Gastroesophageal sphincter (tissue), 4 donors: ENCODE measurements around the gene CPB2. TPM values are rescaled to one million over a fixed set of nuclear protein-coding genes. Genes with fewer than 3 reads are reported as not detected.

Experiments
- ATAC-seq: fragments of 150-250 bp; one replicate; pipeline ENCODE4 v1.9.1; 2016; ENCODE audit warnings: mild to moderate bottlenecking, moderate library complexity
- H3K27ac ChIP-seq, 4 donors: fragments of 200-600 bp; sonication (generic) in 3 of 4; 1 replicate in 3 of 4; 2 replicates in 1 of 4; pipeline ENCODE4 v1.5.1; 2016 to 2019
- H3K27me3 ChIP-seq: fragments of 200-600 bp; sonication (generic); one replicate; pipeline ENCODE4 v1.5.1; 2019
- H3K36me3 ChIP-seq, 2 donors: fragments of 200-600 bp; sonication (generic); one replicate each; pipeline ENCODE4 v1.5.1; 2019; ENCODE audit warnings: control low read depth in 1 of 2
- H3K4me1 ChIP-seq, 3 donors: fragments of 200-600 bp; sonication (generic); 1 replicate in 2 of 3; 2 replicates in 1 of 3; pipeline ENCODE4 v1.5.1; 2016 to 2019; ENCODE audit warnings: control low read depth in 2 of 3
- H3K4me3 ChIP-seq, 2 donors: fragments of 200-600 bp; sonication (generic); one replicate each; pipeline ENCODE4 v1.5.1; 2019; ENCODE audit warnings: mild to moderate bottlenecking in 1 of 2, moderate library complexity in 1 of 2
- H3K9me3 ChIP-seq, 3 donors: fragments of 200-600 bp; sonication (generic); one replicate each; pipeline ENCODE4 v1.5.1; 2017 to 2019; ENCODE audit warnings: control low read depth in 2 of 3
- EP300 ChIP-seq: sonication (generic); formaldehyde crosslinking; IDR thresholded peaks from one replicate; pipeline ENCODE4 v1.6.1; 2017; ENCODE audit warnings: antibody characterized with exemption, mild to moderate bottlenecking
- POLR2A ChIP-seq, 2 donors: fragments of 450-650 bp; IDR thresholded peaks; one replicate each; pipeline ENCODE4 v1.6.1; 2017; ENCODE audit warnings: antibody characterized with exemption in 2 of 2, mild to moderate bottlenecking in 2 of 2, moderate library complexity in 1 of 2
- POLR2AphosphoS5 ChIP-seq: sonication (generic); formaldehyde crosslinking; IDR thresholded peaks from one replicate; pipeline ENCODE4 v1.6.1; 2017; ENCODE audit warnings: antibody characterized with exemption
- WGBS, 2 donors: methylation state at CpG; one replicate each; pipeline ENCODE4 v1.1.5; 2018; ENCODE audit warnings: low coverage in 1 of 2; 5-methylcytosine and 5-hydroxymethylcytosine counted together
- total RNA-seq, 4 donors: library from RNA; depleted of rRNA; stranded (reverse); fragments of >200 nt; gene quantifications; one replicate each; pipeline ENCODE4 v1.1.0, GENCODE V29; 2016
- TF ChIP-seq, protein P1 (sequence below), 4 experiments: fragments of 200-600 bp in 2 of 4; fragments of 450-650 bp in 2 of 4; sonication (generic) in 1 of 4; IDR thresholded peaks; one replicate each; pipeline ENCODE4 v1.5.1; 2017 to 2019; ENCODE audit warnings: antibody characterized with exemption in 4 of 4, mild to moderate bottlenecking in 2 of 4, moderate library complexity in 2 of 4

The CPB2 gene
- total RNA-seq, 4 donors from 2014 or later, result not detected

DNA sequence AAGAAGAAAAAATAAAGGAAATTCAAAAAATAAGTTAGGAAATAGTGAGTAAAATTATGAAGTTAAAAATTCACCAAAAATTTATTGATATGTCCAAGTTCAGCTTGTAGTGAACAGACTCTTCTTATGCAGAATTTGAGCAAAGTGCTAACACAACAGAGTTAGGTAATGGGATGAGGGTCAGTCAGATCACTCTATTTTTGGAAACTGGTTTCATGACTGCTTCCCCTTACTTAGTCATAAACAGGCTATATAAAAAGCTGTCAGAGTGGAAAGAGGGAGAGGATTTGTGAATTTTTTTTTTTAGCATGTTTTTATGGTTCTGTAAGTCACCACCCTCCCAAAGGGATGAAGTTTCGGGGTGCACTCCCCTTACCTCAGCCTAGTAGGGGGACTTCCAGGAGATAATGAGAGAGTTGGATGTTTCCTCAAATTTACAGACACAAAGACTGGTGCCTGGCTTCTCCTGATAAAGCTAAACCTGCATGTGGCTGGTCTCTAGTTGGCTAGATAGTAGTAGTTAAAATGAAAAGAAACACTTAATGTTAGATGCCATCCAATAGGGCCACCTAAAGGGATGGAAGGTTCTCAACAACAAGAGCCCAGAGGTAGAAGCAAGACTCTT, 4.5 kb downstream of the CPB2 start:
- WGBS, 2 donors, result 33 to 91% methylated on average over 1 of the region's 1 CpG
- ATAC-seq, result no peak
- no peaks in the 10 kb centered on the region for H3K9me3 ChIP-seq

DNA sequence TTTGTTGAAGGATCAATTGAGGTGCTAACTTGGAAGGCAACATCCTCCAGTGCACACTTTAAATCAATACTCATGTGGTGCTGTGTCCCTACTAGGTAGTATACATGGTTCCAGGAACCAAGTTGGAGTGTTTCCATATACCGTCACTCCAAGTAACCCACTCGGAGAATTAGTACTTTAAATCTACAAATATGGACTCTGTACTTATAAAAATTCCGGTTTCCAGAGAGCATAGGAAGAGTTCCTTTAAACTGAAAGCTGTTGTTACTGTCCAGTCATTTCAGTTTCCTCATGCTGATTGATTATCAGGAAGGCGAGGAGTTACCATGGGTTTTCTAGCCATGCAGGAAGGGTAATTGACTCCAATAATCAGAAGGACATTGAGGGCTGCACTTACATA, 7.2 kb downstream of the CPB2 start:
- no peak for ATAC-seq
- Histone ChIP-seq H3K4me3 (no peak overlapping the region), H3K36me3 (no peaks in the 10 kb centered on the region), H3K27me3 (no peaks in the 10 kb centered on the region), H3K9me3 (no peaks in the 10 kb centered on the region), H3K27ac (no peak overlapping the region), H3K4me1 (peaks cover 0 to 5% (median 0%) of the 10 kb centered on the region in 3 donors)
- 80 to 94% methylated on average over 4 of the region's 4 CpGs for WGBS, 2 donors
- no peak for TF ChIP-seq EP300
- no peak for TF ChIP-seq POLR2AphosphoS5
- TF ChIP-seq, protein P1, sequence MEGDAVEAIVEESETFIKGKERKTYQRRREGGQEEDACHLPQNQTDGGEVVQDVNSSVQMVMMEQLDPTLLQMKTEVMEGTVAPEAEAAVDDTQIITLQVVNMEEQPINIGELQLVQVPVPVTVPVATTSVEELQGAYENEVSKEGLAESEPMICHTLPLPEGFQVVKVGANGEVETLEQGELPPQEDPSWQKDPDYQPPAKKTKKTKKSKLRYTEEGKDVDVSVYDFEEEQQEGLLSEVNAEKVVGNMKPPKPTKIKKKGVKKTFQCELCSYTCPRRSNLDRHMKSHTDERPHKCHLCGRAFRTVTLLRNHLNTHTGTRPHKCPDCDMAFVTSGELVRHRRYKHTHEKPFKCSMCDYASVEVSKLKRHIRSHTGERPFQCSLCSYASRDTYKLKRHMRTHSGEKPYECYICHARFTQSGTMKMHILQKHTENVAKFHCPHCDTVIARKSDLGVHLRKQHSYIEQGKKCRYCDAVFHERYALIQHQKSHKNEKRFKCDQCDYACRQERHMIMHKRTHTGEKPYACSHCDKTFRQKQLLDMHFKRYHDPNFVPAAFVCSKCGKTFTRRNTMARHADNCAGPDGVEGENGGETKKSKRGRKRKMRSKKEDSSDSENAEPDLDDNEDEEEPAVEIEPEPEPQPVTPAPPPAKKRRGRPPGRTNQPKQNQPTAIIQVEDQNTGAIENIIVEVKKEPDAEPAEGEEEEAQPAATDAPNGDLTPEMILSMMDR (IDR thresholded peaks at IDR 0.05), result no peak
- TF ChIP-seq POLR2A (IDR thresholded peaks at IDR 0.05), result no peak

More for the DNA sequence above, 4.5 kb downstream of the CPB2 start:
- H3K36me3 ChIP-seq, result no peaks in the 10 kb centered on the region
- H3K27me3 ChIP-seq, result no peaks in the 10 kb centered on the region
- TF ChIP-seq EP300 (no peak), POLR2AphosphoS5 (no peak), POLR2A (IDR thresholded peaks at IDR 0.05) (no peak)
- TF ChIP-seq, protein P1 (IDR thresholded peaks at IDR 0.05), result no peak
- peaks cover 0 to 5% (median 0%) of the 10 kb centered on the region in 3 donors for H3K4me1 ChIP-seq
- H3K27ac ChIP-seq, result no peak overlapping the region
- no peak overlapping the region for H3K4me3 ChIP-seq

DNA sequence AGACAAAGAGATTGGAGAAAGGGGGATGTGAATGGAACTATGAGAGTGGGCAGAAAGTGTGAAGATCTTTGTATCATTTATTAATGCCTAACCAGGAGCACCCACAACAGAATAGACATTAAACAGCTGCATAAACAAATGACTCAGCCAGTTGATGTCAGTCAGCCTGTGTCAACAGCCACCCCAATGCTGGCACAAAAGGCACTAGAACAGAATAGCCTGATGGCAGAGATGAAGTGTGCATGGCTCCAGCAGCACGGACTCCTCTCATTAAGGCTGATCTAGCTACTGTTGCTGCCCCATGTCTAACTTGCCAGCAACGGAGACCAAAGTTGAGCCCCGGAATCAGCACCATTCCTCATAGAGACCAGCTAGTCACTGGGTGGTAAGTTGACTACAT, 7.8 kb downstream of the CPB2 start:
- TF ChIP-seq EP300 (no peak), POLR2AphosphoS5 (no peak), POLR2A (IDR thresholded peaks at IDR 0.05) (no peak)
- TF ChIP-seq, protein P1 (IDR thresholded peaks at IDR 0.05), result no peak
- Histone ChIP-seq H3K4me1 (peaks cover 0 to 4% (median 0%) of the 10 kb centered on the region in 3 donors), H3K9me3 (no peaks in the 10 kb centered on the region), H3K27ac (no peak overlapping the region), H3K4me3 (no peak overlapping the region), H3K36me3 (no peaks in the 10 kb centered on the region), H3K27me3 (no peaks in the 10 kb centered on the region)
- no peak for ATAC-seq
- 67% methylated on average over 1 of the region's 3 CpGs; no CpG with 5 or more reads in 1 of the 2 donors for WGBS, 2 donors

DNA sequence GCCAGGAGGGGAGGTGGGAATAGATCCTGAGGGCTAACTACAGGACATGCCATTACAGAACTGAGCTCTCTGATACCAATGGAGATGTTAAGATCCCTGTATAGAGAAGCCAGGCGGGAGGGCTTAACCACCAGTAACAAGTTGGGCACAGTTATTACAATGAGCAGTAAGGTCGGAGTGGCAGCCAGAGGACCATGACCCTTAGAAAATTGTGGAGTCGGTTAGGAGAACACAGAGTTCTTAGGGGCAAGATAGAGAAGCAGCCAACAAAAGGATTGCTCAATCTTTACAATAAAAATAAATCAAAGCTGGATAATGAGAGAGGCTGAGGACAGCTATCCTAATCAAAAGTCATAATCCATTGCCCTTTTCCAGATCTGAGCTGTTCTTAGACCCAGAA, 10.4 kb downstream of the CPB2 start:
- Histone ChIP-seq H3K4me3 (no peak overlapping the region), H3K36me3 (no peaks in the 10 kb centered on the region), H3K9me3 (no peaks in the 10 kb centered on the region), H3K27ac (no peak overlapping the region), H3K4me1 (no peaks in the 10 kb centered on the region), H3K27me3 (no peaks in the 10 kb centered on the region)
- 93% methylated on average over 2 of the region's 3 CpGs; no CpG with 5 or more reads in 1 of the 2 donors for WGBS, 2 donors
- TF ChIP-seq POLR2A (IDR thresholded peaks at IDR 0.05) (no peak), EP300 (no peak), POLR2AphosphoS5 (no peak)
- TF ChIP-seq, protein P1 (IDR thresholded peaks at IDR 0.05), result no peak
- ATAC-seq, result no peak
